BLaER1 (cell line): Measurements from ENCODE around the gene KRT35.

Source experiments
- H3K27ac ChIP-seq: shearing (Covaris generic); formaldehyde crosslinking; 2 replicates; pipeline ENCODE4 v1.8.1; 2022
- H3K27me3 ChIP-seq: shearing (Covaris generic); formaldehyde crosslinking; 2 replicates; pipeline ENCODE4 v1.8.1; 2022
- H3K36me3 ChIP-seq: shearing (Covaris generic); formaldehyde crosslinking; 2 replicates; pipeline ENCODE4 v1.8.1; 2022
- H3K4me1 ChIP-seq: shearing (Covaris generic); formaldehyde crosslinking; 2 replicates; pipeline ENCODE4 v1.8.1; 2022
- H3K4me2 ChIP-seq: shearing (Covaris generic); formaldehyde crosslinking; 2 replicates; pipeline ENCODE4 v1.8.1; 2022
- H3K4me3 ChIP-seq: shearing (Covaris generic); formaldehyde crosslinking; 2 replicates; pipeline ENCODE4 v1.8.1; 2022
- H3K9ac ChIP-seq: shearing (Covaris generic); formaldehyde crosslinking; 2 replicates; pipeline ENCODE4 v1.8.1; 2022
- H3K9me3 ChIP-seq: shearing (Covaris generic); formaldehyde crosslinking; 2 replicates; pipeline ENCODE4 v1.8.1; 2022
- H4K20me1 ChIP-seq: shearing (Covaris generic); formaldehyde crosslinking; 2 replicates; pipeline ENCODE4 v1.8.1; 2022
- Cebpa-rat ChIP-seq: shearing (Covaris generic); IDR thresholded peaks from 2 replicates; pipeline ENCODE4 v1.8.1; 2022

KRT35 gene

GRCh38 chr17:41457676-41458075 lies 23.3 kb downstream of the KRT35 start:
- Histone ChIP-seq H3K36me3 (no peaks in the 10 kb centered on the region), H4K20me1 (no peaks in the 10 kb centered on the region), H3K9me3 (no peaks in the 10 kb centered on the region), H3K4me2 (no peak overlapping the region), H3K9ac (no peak overlapping the region), H3K4me1 (no peaks in the 10 kb centered on the region), H3K27ac (no peak overlapping the region), H3K4me3 (no peak overlapping the region), H3K27me3 (no peaks in the 10 kb centered on the region)
- no peak for TF ChIP-seq Cebpa-rat

- no peaks in the 10 kb centered on the region for H3K4me1 ChIP-seq
- no peaks in the 10 kb centered on the region for H4K20me1 ChIP-seq
- H3K9me3 ChIP-seq: 0 out of 2 replicates have a peak, but pooled peaks cover 4% of the 10 kb centered on the region
- H3K4me3 ChIP-seq: no peak overlapping the region
- no peak overlapping the region for H3K9ac ChIP-seq
- H3K36me3 ChIP-seq: no peaks in the 10 kb centered on the region
- H3K4me2 ChIP-seq: no peak overlapping the region
- no peak overlapping the region for H3K27ac ChIP-seq
- H3K27me3 ChIP-seq: no peaks in the 10 kb centered on the region
- no peak for TF ChIP-seq Cebpa-rat
Measured at GRCh38 chr17:41456204-41456603, 24.7 kb downstream of the KRT35 start.

- no peak overlapping the region for H3K27ac ChIP-seq
- TF ChIP-seq Cebpa-rat: no peak
- no peak overlapping the region for H3K4me3 ChIP-seq
- no peaks in the 10 kb centered on the region for H3K36me3 ChIP-seq
- no peaks in the 10 kb centered on the region for H3K4me1 ChIP-seq
- H3K4me2 ChIP-seq: no peak overlapping the region
- H3K9ac ChIP-seq: no peak overlapping the region
- H3K9me3 ChIP-seq: 0 out of 2 replicates have a peak, but pooled peaks cover 11% of the 10 kb centered on the region
- no peaks in the 10 kb centered on the region for H3K27me3 ChIP-seq
- no peaks in the 10 kb centered on the region for H4K20me1 ChIP-seq
Measured at GRCh38 chr17:41455236-41455635, 25.7 kb downstream of the KRT35 start.

GRCh38 chr17:41453066-41453465 lies 27.9 kb downstream of the KRT35 start:
- H4K20me1 ChIP-seq: no peaks in the 10 kb centered on the region
- no peak overlapping the region for H3K4me3 ChIP-seq
- no peak overlapping the region for H3K9ac ChIP-seq
- H3K4me2 ChIP-seq: no peak overlapping the region
- TF ChIP-seq Cebpa-rat: no peak
- H3K27me3 ChIP-seq: no peaks in the 10 kb centered on the region
- no peaks in the 10 kb centered on the region for H3K36me3 ChIP-seq
- H3K9me3 ChIP-seq: 0 out of 2 replicates have a peak, but pooled peaks cover 11% of the 10 kb centered on the region
- no peak overlapping the region for H3K27ac ChIP-seq
- no peaks in the 10 kb centered on the region for H3K4me1 ChIP-seq

- no peak overlapping the region for H3K4me2 ChIP-seq
- H3K4me1 ChIP-seq: no peaks in the 10 kb centered on the region
- H3K9me3 ChIP-seq: 0 out of 2 replicates have a peak, but pooled peaks cover 11% of the 10 kb centered on the region
- H3K4me3 ChIP-seq: no peak overlapping the region
- H3K27ac ChIP-seq: no peak overlapping the region
- H3K36me3 ChIP-seq: no peaks in the 10 kb centered on the region
- H3K27me3 ChIP-seq: no peaks in the 10 kb centered on the region
- TF ChIP-seq Cebpa-rat: no peak
- no peaks in the 10 kb centered on the region for H4K20me1 ChIP-seq
- no peak overlapping the region for H3K9ac ChIP-seq
Measured at GRCh38 chr17:41452281-41452680, 28.7 kb downstream of the KRT35 start.

- Histone ChIP-seq H3K4me1 (peaks cover 6% of the 10 kb centered on the region), H4K20me1 (no peaks in the 10 kb centered on the region), H3K36me3 (no peaks in the 10 kb centered on the region), H3K4me2 (no peak overlapping the region), H3K4me3 (no peak overlapping the region), H3K27ac (no peak overlapping the region), H3K9me3 (0 out of 2 replicates have a peak, but pooled peaks cover 11% of the 10 kb centered on the region), H3K27me3 (no peaks in the 10 kb centered on the region), H3K9ac (no peak overlapping the region)
- no peak for TF ChIP-seq Cebpa-rat
Measured at GRCh38 chr17:41451154-41451728, 29.7 kb downstream of the KRT35 start.

GRCh38 chr17:41449008-41449407 lies 31.9 kb downstream of the KRT35 start:
- no peak overlapping the region for H3K27ac ChIP-seq
- no peak for TF ChIP-seq Cebpa-rat
- peaks cover 9% of the 10 kb centered on the region for H3K4me1 ChIP-seq
- H3K9ac ChIP-seq: no peak overlapping the region
- H3K4me2 ChIP-seq: no peak overlapping the region
- no peaks in the 10 kb centered on the region for H3K36me3 ChIP-seq
- no peaks in the 10 kb centered on the region for H4K20me1 ChIP-seq
- no peak overlapping the region for H3K4me3 ChIP-seq
- no peaks in the 10 kb centered on the region for H3K27me3 ChIP-seq
- 0 out of 2 replicates have a peak, but pooled peaks cover 11% of the 10 kb centered on the region for H3K9me3 ChIP-seq

- no peaks in the 10 kb centered on the region for H3K36me3 ChIP-seq
- TF ChIP-seq Cebpa-rat: no peak
Measured at GRCh38 chr17:41448506-41448905, 32.4 kb downstream of the KRT35 start.

GRCh38 chr17:41446806-41447205 lies 34.1 kb downstream of the KRT35 start:
- H3K27ac ChIP-seq: no peak overlapping the region
- H4K20me1 ChIP-seq: no peaks in the 10 kb centered on the region
- no peaks in the 10 kb centered on the region for H3K36me3 ChIP-seq
- no peaks in the 10 kb centered on the region for H3K27me3 ChIP-seq
- H3K9ac ChIP-seq: no peak overlapping the region
- 0 out of 2 replicates have a peak, but pooled peaks cover 7% of the 10 kb centered on the region for H3K9me3 ChIP-seq
- H3K4me3 ChIP-seq: no peak overlapping the region
- no peak for TF ChIP-seq Cebpa-rat
- peaks cover 9% of the 10 kb centered on the region for H3K4me1 ChIP-seq
- peak overlapping the region; percentile 32 for H3K4me2 ChIP-seq

More at GRCh38 chr17:41448506-41448905, 32.4 kb downstream of the KRT35 start:
- Histone ChIP-seq H4K20me1 (no peaks in the 10 kb centered on the region), H3K4me1 (peaks cover 9% of the 10 kb centered on the region), H3K27ac (no peak overlapping the region), H3K9me3 (0 out of 2 replicates have a peak, but pooled peaks cover 11% of the 10 kb centered on the region), H3K9ac (no peak overlapping the region), H3K4me3 (no peak overlapping the region), H3K27me3 (no peaks in the 10 kb centered on the region), H3K4me2 (no peak overlapping the region)

GRCh38 chr17:41444640-41445039 lies 36.3 kb downstream of the KRT35 start:
- Histone ChIP-seq H3K4me2 (no peak overlapping the region), H3K4me3 (no peak overlapping the region), H3K4me1 (peaks cover 9% of the 10 kb centered on the region), H3K27ac (no peak overlapping the region), H3K36me3 (no peaks in the 10 kb centered on the region), H3K9ac (no peak overlapping the region), H3K27me3 (no peaks in the 10 kb centered on the region), H4K20me1 (no peaks in the 10 kb centered on the region), H3K9me3 (no peaks in the 10 kb centered on the region)
- no peak for TF ChIP-seq Cebpa-rat
